Urinary bladder (tissue), 4 donors: ENCODE results near the gene C6orf58. TPM values are rescaled to one million over a fixed set of nuclear protein-coding genes. Genes with fewer than 3 reads are reported as not detected.
"Not testable (repeated sequence)": the region's sequence is repeated elsewhere in the genome, so short reads cannot be mapped to it uniquely, and the experiment has no call there.

Experiments used
- DNase-seq: peaks from one replicate; pipeline ENCODE4 v3.0.0-alpha.2; 2015; ENCODE audit errors: extremely low spot score
- H3K27ac ChIP-seq: one replicate; pipeline ENCODE4 v1.5.1; 2013; ENCODE audit warnings: low read depth, mild to moderate bottlenecking, moderate library complexity
- H3K36me3 ChIP-seq: one replicate; pipeline ENCODE4 v1.6.1; 2013; ENCODE audit warnings: mild to moderate bottlenecking, moderate library complexity; ENCODE audit not compliant: insufficient read depth
- H3K4me1 ChIP-seq: one replicate; pipeline ENCODE4 v1.6.1; 2013; ENCODE audit warnings: mild to moderate bottlenecking, moderate library complexity; ENCODE audit not compliant: insufficient read depth
- H3K4me3 ChIP-seq: one replicate; pipeline ENCODE4 v1.5.1; 2013; ENCODE audit warnings: low read depth, low read length
- WGBS: extraction: QIAGEN DNeasy Blood & Tissue Kit; methylation state at CpG from one replicate; pipeline ENCODE4 v1.1.7; 2013; 5-methylcytosine and 5-hydroxymethylcytosine counted together
- polyA plus RNA-seq: library from polyadenylated mRNA; stranded (reverse); fragments of 200-250 nt; gene quantifications from one replicate; pipeline ENCODE4 v1.2.3, GENCODE V29; 2013
- total RNA-seq: library from RNA; depleted of rRNA; stranded (reverse); fragments of >200 nt; gene quantifications from one replicate; pipeline ENCODE4 v1.2.3, GENCODE V29; 2014
- donor health status: healthy with polysubstance abuse.
- donor health status: healthy.

C6orf58 gene
- total and polyA plus RNA-seq, 2 donors, result not detected

- H3K27ac ChIP-seq, result no peak overlapping the region
- H3K4me1 ChIP-seq, result no peaks in the 10 kb centered on the region
- no peak overlapping the region for H3K4me3 ChIP-seq
- WGBS, result 73% methylated on average over 1 of the region's 1 CpG
- no peak for DNase-seq
- H3K36me3 ChIP-seq, result no peaks in the 10 kb centered on the region
These were observed 6.1 kb upstream of the C6orf58 start for GRCh38 chr6:127570739-127571389.

- Histone ChIP-seq H3K27ac (no peak overlapping the region), H3K36me3 (no peaks in the 10 kb centered on the region), H3K4me3 (no peak overlapping the region), H3K4me1 (no peaks in the 10 kb centered on the region)
- DNase-seq, result no peak
- 57% methylated on average over 3 of the region's 3 CpGs for WGBS
These were observed 1.9 kb downstream of the C6orf58 start for GRCh38 chr6:127578900-127579299.

GRCh38 chr6:127581576-127581975, 4.6 kb downstream of the C6orf58 start:
- no peak overlapping the region for H3K27ac ChIP-seq
- H3K4me1 ChIP-seq, result no peaks in the 10 kb centered on the region
- no peaks in the 10 kb centered on the region for H3K36me3 ChIP-seq
- no peak overlapping the region for H3K4me3 ChIP-seq
- no peak for DNase-seq

- no peak overlapping the region for H3K4me3 ChIP-seq
- H3K4me1 ChIP-seq, result no peaks in the 10 kb centered on the region
- H3K36me3 ChIP-seq, result no peaks in the 10 kb centered on the region
- 84% methylated on average over 4 of the region's 4 CpGs for WGBS
- DNase-seq, result no peak
- H3K27ac ChIP-seq, result no peak overlapping the region
These were observed 5.9 kb downstream of the C6orf58 start for GRCh38 chr6:127582777-127583462.

GRCh38 chr6:127585123-127585522, 8.1 kb downstream of the C6orf58 start:
- 95% methylated on average over 2 of the region's 2 CpGs for WGBS
- DNase-seq, result no peak
- H3K4me3 ChIP-seq, result no peak overlapping the region
- no peaks in the 10 kb centered on the region for H3K4me1 ChIP-seq
- no peaks in the 10 kb centered on the region for H3K36me3 ChIP-seq
- H3K27ac ChIP-seq, result no peak overlapping the region

GRCh38 chr6:127586372-127586771, 9.4 kb downstream of the C6orf58 start:
- no peaks in the 10 kb centered on the region for H3K36me3 ChIP-seq
- no peaks in the 10 kb centered on the region for H3K4me1 ChIP-seq
- DNase-seq, result no peak
- no peak overlapping the region for H3K4me3 ChIP-seq
- H3K27ac ChIP-seq, result no peak overlapping the region
- WGBS, result 39% methylated on average over 2 of the region's 2 CpGs

- H3K4me1 ChIP-seq, result no peaks in the 10 kb centered on the region
- H3K36me3 ChIP-seq, result no peaks in the 10 kb centered on the region
- H3K27ac ChIP-seq, result no peak overlapping the region
- H3K4me3 ChIP-seq, result no peak overlapping the region
- 65% methylated on average over 2 of the region's 2 CpGs for WGBS
- DNase-seq, result no peak
These were observed 10.9 kb downstream of the C6orf58 start for GRCh38 chr6:127587875-127588274.

GRCh38 chr6:127589135-127589534, 12.2 kb downstream of the C6orf58 start:
- no peak for DNase-seq
- Histone ChIP-seq H3K4me3 (no peak overlapping the region), H3K27ac (no peak overlapping the region), H3K4me1 (no peaks in the 10 kb centered on the region), H3K36me3 (no peaks in the 10 kb centered on the region)

- WGBS, result 87% methylated on average over 1 of the region's 1 CpG
- DNase-seq, result no peak
- no peak overlapping the region for H3K4me3 ChIP-seq
- H3K36me3 ChIP-seq, result no peaks in the 10 kb centered on the region
- no peak overlapping the region for H3K27ac ChIP-seq
- H3K4me1 ChIP-seq, result no peaks in the 10 kb centered on the region
These were observed 13.4 kb downstream of the C6orf58 start for GRCh38 chr6:127590344-127590743.

- DNase-seq, result no peak
- Histone ChIP-seq H3K36me3 (no peaks in the 10 kb centered on the region), H3K27ac (no peak overlapping the region), H3K4me1 (no peaks in the 10 kb centered on the region), H3K4me3 (no peak overlapping the region)
- WGBS, result 94% methylated on average over 7 of the region's 7 CpGs
These were observed 16.0 kb downstream of the C6orf58 start for GRCh38 chr6:127592964-127593363.

- not testable (repeated sequence) for DNase-seq, H3K27ac ChIP-seq, H3K36me3 ChIP-seq, H3K4me1 ChIP-seq, H3K4me3 ChIP-seq
- 87% methylated on average over 17 of the region's 21 CpGs for WGBS
These were observed 16.5 kb downstream of the C6orf58 start for GRCh38 chr6:127593456-127593855.

GRCh38 chr6:127606131-127606562, 29.2 kb downstream of the C6orf58 start:
- 48% methylated on average over 3 of the region's 3 CpGs for WGBS
- H3K4me3 ChIP-seq, result no peak overlapping the region
- H3K27ac ChIP-seq, result no peak overlapping the region
- H3K4me1 ChIP-seq, result no peaks in the 10 kb centered on the region
- DNase-seq, result no peak
- no peaks in the 10 kb centered on the region for H3K36me3 ChIP-seq

- no peak for DNase-seq
- Histone ChIP-seq H3K27ac (no peak overlapping the region), H3K36me3 (no peaks in the 10 kb centered on the region), H3K4me3 (no peak overlapping the region), H3K4me1 (no peaks in the 10 kb centered on the region)
- 66% methylated on average over 3 of the region's 3 CpGs for WGBS
These were observed 31.7 kb downstream of the C6orf58 start for GRCh38 chr6:127608554-127609270.

GRCh38 chr6:127618729-127619128, 41.8 kb downstream of the C6orf58 start:
- DNase-seq, result no peak
- no peak overlapping the region for H3K27ac ChIP-seq
- 75% methylated on average over 5 of the region's 5 CpGs for WGBS
- no peak overlapping the region for H3K4me3 ChIP-seq
- no peaks in the 10 kb centered on the region for H3K36me3 ChIP-seq
- no peaks in the 10 kb centered on the region for H3K4me1 ChIP-seq
